ENCODE measurements around the gene DSG3. TPM values are rescaled to one million over a fixed set of nuclear protein-coding genes. Genes with fewer than 3 reads are reported as not detected.

Gene DSG3
- total RNA-seq, 2 experiments from 2014 or later, result not detected

DNA sequence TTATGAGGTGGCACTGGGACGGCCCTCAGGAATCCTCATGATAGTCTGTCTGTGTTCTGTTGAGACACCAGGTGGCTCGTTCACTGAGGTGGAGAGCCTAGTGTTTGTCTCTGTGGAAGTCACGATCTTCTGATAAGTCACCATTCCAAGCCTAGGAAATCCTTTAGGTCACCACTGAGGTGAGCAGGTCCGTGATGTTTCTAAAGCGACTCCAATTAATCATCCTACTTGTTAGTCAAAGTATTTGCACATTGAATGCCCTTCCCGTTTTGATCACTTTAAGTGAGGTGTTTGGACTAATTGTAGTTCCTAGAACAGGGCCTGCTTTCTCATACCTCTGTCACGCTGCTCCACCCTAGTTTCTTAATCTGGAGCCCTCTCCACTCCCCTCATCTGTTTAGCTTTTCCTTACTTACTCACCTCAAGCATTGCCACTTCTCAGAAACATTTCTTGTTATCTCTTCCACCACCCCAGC is 28.0 kb upstream of the DSG3 start:
- Mint-ChIP-seq H3K27me3 (no peaks in the 10 kb centered on the region), H3K9me3 (ENCODE audit: low read depth) (peaks cover 2% of the 10 kb centered on the region), H3K27ac (no peak overlapping the region), H3K4me3 (no peak overlapping the region), H3K4me1 (no peaks in the 10 kb centered on the region), H3K36me3 (ENCODE audit: low read depth) (no peaks in the 10 kb centered on the region)
- intact Hi-C loops (cut with DNase I, micrococcal nuclease), result no loop called here
- ATAC-seq (no peak), DNase-seq (no peak)
- ChIA-PET POLR2A (no interaction called here), CTCF (no interaction called here)

GRCh38 chr18:31420032-31420431 is 27.5 kb upstream of the DSG3 start:
- H3K27ac Mint-ChIP-seq, result no peak overlapping the region
- H3K9me3 Mint-ChIP-seq (ENCODE audit: low read depth), result peaks cover 2% of the 10 kb centered on the region
- intact Hi-C loops (cut with DNase I, micrococcal nuclease), result loop anchor here in 1 of 2 experiments (5.0 kb wide), 1 partner anchor 302 kb away; no protein-coding TSS in a partner anchor
- POLR2A ChIA-PET, result no interaction called here
- H3K36me3 Mint-ChIP-seq (ENCODE audit: low read depth), result no peaks in the 10 kb centered on the region
- no peak for DNase-seq
- no peaks in the 10 kb centered on the region for H3K27me3 Mint-ChIP-seq
- CTCF ChIA-PET, result no interaction called here
- no peak overlapping the region for H3K4me3 Mint-ChIP-seq
- ATAC-seq, result no peak
- no peaks in the 10 kb centered on the region for H3K4me1 Mint-ChIP-seq

- intact Hi-C loops (cut with DNase I, micrococcal nuclease), result loop anchor here in 1 of 2 experiments (5.0 kb wide), 1 partner anchor 302 kb away; no protein-coding TSS in a partner anchor
- ATAC-seq (no peak), DNase-seq (no peak)
- H3K4me1 Mint-ChIP-seq, result no peaks in the 10 kb centered on the region
- no peaks in the 10 kb centered on the region for H3K36me3 Mint-ChIP-seq (ENCODE audit: low read depth)
- H3K4me3 Mint-ChIP-seq, result no peak overlapping the region
- H3K27me3 Mint-ChIP-seq, result no peaks in the 10 kb centered on the region
- H3K27ac Mint-ChIP-seq, result no peak overlapping the region
- ChIA-PET POLR2A (no interaction called here), CTCF (no interaction called here)
- peaks cover 2% of the 10 kb centered on the region for H3K9me3 Mint-ChIP-seq (ENCODE audit: low read depth)
Measured at GRCh38 chr18:31420524-31420923, 27.0 kb upstream of the DSG3 start.

- intact Hi-C loops (cut with DNase I, micrococcal nuclease), result loop anchor here in 1 of 2 experiments (5.0 kb wide), 1 partner anchor 298 kb away; no protein-coding TSS in a partner anchor
- DNase-seq, result peak; percentile 51
- ATAC-seq, result no peak
- Mint-ChIP-seq H3K27me3 (no peaks in the 10 kb centered on the region), H3K4me1 (no peaks in the 10 kb centered on the region), H3K4me3 (no peak overlapping the region), H3K9me3 (ENCODE audit: low read depth) (no peaks in the 10 kb centered on the region), H3K36me3 (ENCODE audit: low read depth) (no peaks in the 10 kb centered on the region), H3K27ac (no peak overlapping the region)
- ChIA-PET CTCF (interaction anchor here (0.7 to 1.4 kb wide), 8 partner anchors 9 to 298 kb away, joined by 3 to 5 read pairs (median 3); no protein-coding TSS in a partner anchor), POLR2A (no interaction called here)
Measured at GRCh38 chr18:31424383-31424988, 23.1 kb upstream of the DSG3 start.

- H3K4me1 Mint-ChIP-seq, result no peaks in the 10 kb centered on the region
- H3K36me3 Mint-ChIP-seq (ENCODE audit: low read depth), result no peaks in the 10 kb centered on the region
- H3K27me3 Mint-ChIP-seq, result no peaks in the 10 kb centered on the region
- intact Hi-C loops (cut with DNase I, micrococcal nuclease), result loop anchor here in 1 of 2 experiments (5.0 kb wide), 1 partner anchor 121 kb away; no protein-coding TSS in a partner anchor
- ChIA-PET CTCF (interaction anchor here (1.4 to 1.6 kb wide), 2 partner anchors 23 to 297 kb away, joined by 3 read pairs; no protein-coding TSS in a partner anchor), POLR2A (no interaction called here)
- no peak overlapping the region for H3K27ac Mint-ChIP-seq
- no peak overlapping the region for H3K4me3 Mint-ChIP-seq
- no peaks in the 10 kb centered on the region for H3K9me3 Mint-ChIP-seq (ENCODE audit: low read depth)
- DNase-seq, result no peak
- no peak for ATAC-seq
Measured at GRCh38 chr18:31426021-31426420, 21.5 kb upstream of the DSG3 start.

DNA sequence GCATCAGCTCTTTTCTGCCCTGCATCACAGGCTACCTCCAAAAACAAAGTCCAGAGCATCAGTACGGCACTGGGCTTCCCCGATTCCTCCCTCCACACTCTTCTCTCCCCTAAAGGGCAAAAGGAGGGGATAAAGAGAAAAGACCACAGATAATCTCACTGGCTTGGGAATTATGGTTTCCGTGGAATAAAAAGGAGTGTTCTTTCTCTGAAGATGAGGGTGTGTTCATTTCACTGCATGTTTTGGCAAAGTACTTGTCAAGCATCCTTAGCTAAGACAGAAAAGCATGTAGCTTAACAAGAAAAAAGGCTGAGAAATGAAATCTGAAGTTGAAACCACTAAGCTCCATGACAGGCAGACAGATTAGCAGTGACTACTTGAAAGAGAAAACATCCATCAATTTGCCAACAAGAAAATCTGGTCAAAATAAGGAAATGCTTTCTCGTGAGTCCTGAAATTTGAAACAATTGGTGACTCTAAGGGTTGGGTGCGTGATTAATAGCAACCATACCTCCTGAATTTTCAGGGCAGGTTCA is 20.6 kb upstream of the DSG3 start:
- Mint-ChIP-seq H3K36me3 (ENCODE audit: low read depth) (no peaks in the 10 kb centered on the region), H3K9me3 (ENCODE audit: low read depth) (no peaks in the 10 kb centered on the region), H3K4me3 (no peak overlapping the region), H3K27ac (no peak overlapping the region), H3K27me3 (no peaks in the 10 kb centered on the region), H3K4me1 (no peaks in the 10 kb centered on the region)
- ChIA-PET POLR2A (no interaction called here), CTCF (interaction anchor here (1.6 kb wide), 1 partner anchor 296 kb away, joined by 3 read pairs; no protein-coding TSS in a partner anchor)
- no peak for DNase-seq
- no peak for ATAC-seq
- intact Hi-C loops (cut with DNase I, micrococcal nuclease), result loop anchor here in 1 of 2 experiments (5.0 kb wide), 1 partner anchor 120 kb away; no protein-coding TSS in a partner anchor

DNA sequence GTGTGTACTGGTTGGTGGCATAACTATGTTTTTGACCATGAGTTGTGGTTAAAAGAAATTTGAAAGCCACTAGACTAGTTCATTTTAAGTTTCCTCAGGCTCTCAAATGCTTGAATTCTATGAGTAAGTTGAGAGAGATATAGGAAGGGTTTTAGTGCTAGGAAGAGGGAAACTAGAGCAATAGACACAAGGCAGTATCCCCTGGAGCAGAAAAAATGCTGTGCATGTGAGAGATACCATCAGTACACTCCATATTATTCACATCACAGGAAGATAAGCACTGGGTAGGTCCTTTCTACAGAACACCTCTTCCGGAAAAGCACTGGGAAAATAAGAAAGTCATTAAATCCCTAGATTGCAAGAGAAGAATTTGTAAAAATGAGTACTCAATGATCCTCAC is 19.3 kb upstream of the DSG3 start:
- H3K4me3 Mint-ChIP-seq, result no peak overlapping the region
- intact Hi-C loops (cut with DNase I, micrococcal nuclease), result loop anchor here in 1 of 2 experiments (5.0 kb wide), 1 partner anchor 119 kb away; no protein-coding TSS in a partner anchor
- no peaks in the 10 kb centered on the region for H3K4me1 Mint-ChIP-seq
- DNase-seq, result no peak
- peaks cover 1% of the 10 kb centered on the region for H3K9me3 Mint-ChIP-seq (ENCODE audit: low read depth)
- H3K36me3 Mint-ChIP-seq (ENCODE audit: low read depth), result no peaks in the 10 kb centered on the region
- H3K27me3 Mint-ChIP-seq, result no peaks in the 10 kb centered on the region
- H3K27ac Mint-ChIP-seq, result no peak overlapping the region
- ATAC-seq, result no peak
- POLR2A ChIA-PET, result no interaction called here
- CTCF ChIA-PET, result no interaction called here

DNA sequence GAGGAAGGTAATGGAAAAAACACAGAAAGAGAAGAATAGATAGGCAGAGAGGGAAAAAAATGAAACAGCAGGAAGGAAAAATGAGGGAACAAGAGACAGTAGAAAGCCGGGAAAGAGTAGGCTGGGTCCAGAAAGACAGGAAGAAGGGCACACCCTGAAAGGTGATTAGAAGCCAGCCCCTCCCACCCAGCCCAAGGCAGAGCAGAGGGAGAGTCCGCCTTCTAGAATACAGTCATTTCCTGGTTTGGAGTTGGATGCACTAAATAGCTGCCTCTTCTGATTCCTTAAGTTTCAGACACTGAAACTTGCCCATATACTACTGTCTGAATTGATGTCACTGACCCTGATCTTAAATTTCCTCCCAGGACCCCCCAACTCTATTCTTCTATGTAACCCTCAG is 17.9 kb upstream of the DSG3 start:
- H3K27ac Mint-ChIP-seq, result no peak overlapping the region
- ChIA-PET POLR2A (no interaction called here), CTCF (interaction anchor here (0.6 kb wide), 1 partner anchor 392 kb away, joined by 3 read pairs; no protein-coding TSS in a partner anchor)
- peaks cover 1% of the 10 kb centered on the region for H3K9me3 Mint-ChIP-seq (ENCODE audit: low read depth)
- no peaks in the 10 kb centered on the region for H3K27me3 Mint-ChIP-seq
- ATAC-seq (no peak), DNase-seq (no peak)
- H3K4me3 Mint-ChIP-seq, result no peak overlapping the region
- no peaks in the 10 kb centered on the region for H3K36me3 Mint-ChIP-seq (ENCODE audit: low read depth)
- H3K4me1 Mint-ChIP-seq, result no peaks in the 10 kb centered on the region
- intact Hi-C loops (cut with DNase I, micrococcal nuclease), result loop anchor here in 1 of 2 experiments (5.0 kb wide), 1 partner anchor 118 kb away; no protein-coding TSS in a partner anchor

GRCh38 chr18:31430072-31430471 is 17.5 kb upstream of the DSG3 start:
- intact Hi-C loops (cut with DNase I, micrococcal nuclease), result no loop called here

DNA sequence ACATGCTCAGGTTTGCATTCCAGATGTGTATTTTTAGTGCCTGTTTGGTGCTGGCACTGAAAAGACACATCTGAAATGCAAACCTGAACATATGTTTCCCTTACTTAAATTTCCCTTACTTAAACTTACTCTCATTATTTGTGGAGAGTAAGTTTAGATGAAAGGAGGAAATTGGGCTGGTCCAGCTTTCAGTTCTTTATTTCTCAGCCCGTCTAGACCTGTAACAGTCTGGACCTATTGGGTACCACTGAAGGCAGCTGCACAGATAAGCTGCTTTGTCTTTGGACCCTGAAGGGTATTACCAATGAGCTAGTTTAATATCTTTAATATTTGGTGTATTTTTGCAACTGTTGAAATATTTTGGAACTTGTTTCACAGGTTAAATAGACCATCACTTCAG is 17.0 kb upstream of the DSG3 start:
- no peak overlapping the region for H3K4me3 Mint-ChIP-seq
- ATAC-seq, result no peak
- no peaks in the 10 kb centered on the region for H3K27me3 Mint-ChIP-seq
- H3K4me1 Mint-ChIP-seq, result no peaks in the 10 kb centered on the region
- H3K36me3 Mint-ChIP-seq (ENCODE audit: low read depth), result no peaks in the 10 kb centered on the region
- H3K9me3 Mint-ChIP-seq (ENCODE audit: low read depth), result peaks cover 1% of the 10 kb centered on the region
- no peak overlapping the region for H3K27ac Mint-ChIP-seq
- intact Hi-C loops (cut with DNase I, micrococcal nuclease), result no loop called here
- POLR2A ChIA-PET, result no interaction called here
- no peak for DNase-seq
- CTCF ChIA-PET, result interaction anchor here (0.6 kb wide), 1 partner anchor 437 kb away, joined by 3 read pairs; no protein-coding TSS in a partner anchor

More at GRCh38 chr18:31430072-31430471, 17.5 kb upstream of the DSG3 start:
- DNase-seq, result no peak
- ChIA-PET CTCF (interaction anchor here (0.6 kb wide), 2 partner anchors 392 to 436 kb away, joined by 3 read pairs; no protein-coding TSS in a partner anchor), POLR2A (no interaction called here)
- no peak for ATAC-seq
- Mint-ChIP-seq H3K9me3 (ENCODE audit: low read depth) (peaks cover 1% of the 10 kb centered on the region), H3K27ac (no peak overlapping the region), H3K4me3 (no peak overlapping the region), H3K27me3 (no peaks in the 10 kb centered on the region), H3K36me3 (ENCODE audit: low read depth) (no peaks in the 10 kb centered on the region), H3K4me1 (no peaks in the 10 kb centered on the region)

- POLR2A ChIA-PET, result no interaction called here
- Mint-ChIP-seq H3K9me3 (ENCODE audit: low read depth) (peaks cover 1% of the 10 kb centered on the region), H3K36me3 (ENCODE audit: low read depth) (no peaks in the 10 kb centered on the region), H3K4me3 (no peak overlapping the region), H3K27ac (no peak overlapping the region), H3K4me1 (no peaks in the 10 kb centered on the region), H3K27me3 (no peaks in the 10 kb centered on the region)
- ATAC-seq, result no peak
- intact Hi-C loops (cut with DNase I, micrococcal nuclease), result no loop called here
- CTCF ChIA-PET, result interaction anchor here (0.6 to 0.7 kb wide), 2 partner anchors 9 to 29 kb away, joined by 3 to 6 read pairs; no protein-coding TSS in a partner anchor
- DNase-seq, result no peak
Measured at GRCh38 chr18:31432316-31432715, 15.2 kb upstream of the DSG3 start.

DNA sequence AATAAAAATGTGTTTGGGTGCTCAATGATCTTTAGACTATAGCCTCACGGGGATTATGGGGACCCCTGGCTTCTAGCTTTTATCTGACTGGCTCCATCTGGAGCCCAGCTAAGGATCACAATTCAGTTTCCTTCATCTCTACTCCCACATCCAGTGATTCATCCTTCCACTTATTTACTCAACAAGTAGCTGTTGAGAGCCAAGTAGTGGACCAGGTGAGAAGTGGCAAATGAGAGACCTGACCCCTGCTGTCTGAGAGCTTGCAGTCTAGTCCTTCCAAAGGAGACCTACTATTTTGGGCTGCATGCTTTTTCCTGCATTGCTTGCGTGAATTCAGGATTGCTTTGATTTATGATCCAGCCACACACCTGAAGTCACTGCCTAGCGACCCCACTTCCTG is 10.7 kb upstream of the DSG3 start:
- CTCF ChIA-PET, result no interaction called here
- H3K4me1 Mint-ChIP-seq, result no peaks in the 10 kb centered on the region
- POLR2A ChIA-PET, result no interaction called here

More for the DNA sequence above, 10.7 kb upstream of the DSG3 start:
- no peak overlapping the region for H3K27ac Mint-ChIP-seq
- DNase-seq (no peak), ATAC-seq (no peak)
- no peaks in the 10 kb centered on the region for H3K27me3 Mint-ChIP-seq
- intact Hi-C loops (cut with DNase I, micrococcal nuclease), result no loop called here
- no peak overlapping the region for H3K4me3 Mint-ChIP-seq
- H3K36me3 Mint-ChIP-seq (ENCODE audit: low read depth), result no peaks in the 10 kb centered on the region
- peaks cover 1% of the 10 kb centered on the region for H3K9me3 Mint-ChIP-seq (ENCODE audit: low read depth)
